ENCODE data around the gene SMIM44.

The SMIM44 gene

GRCh38 chr19:3494559-3494958 is 11.3 kb upstream of the SMIM44 start:
- Histone ChIP-seq H3K9ac (ENCODE audit: low read length) (no peak overlapping the region), H3K4me3 (ENCODE audit: insufficient read depth, low read length, poor library complexity, severe bottlenecking) (no peak overlapping the region), H3K4me2 (ENCODE audit: low read depth, low read length, poor library complexity, severe bottlenecking) (no peak overlapping the region), H3K9me3 (ENCODE audit: insufficient read depth, low read length) (no peaks in the 10 kb centered on the region), H3K27me3 (ENCODE audit: low read length) (no peaks in the 10 kb centered on the region), H3F3A (ENCODE audit: insufficient read depth) (no peaks in the 10 kb centered on the region), H3K79me2 (ENCODE audit: insufficient read depth, low read length) (peaks cover 23% of the 10 kb centered on the region), H3K36me3 (ENCODE audit: low read length) (no peaks in the 10 kb centered on the region), H3K27ac (ENCODE audit: low read depth, low read length) (no peak overlapping the region), H3K9me2 (replicated peaks; ENCODE audit: insufficient read depth, low read length) (no peaks in the 10 kb centered on the region), H2AFZ (ENCODE audit: low read depth, low read length, severe bottlenecking) (no peak overlapping the region), H4K20me1 (ENCODE audit: low read depth, low read length) (no peaks in the 10 kb centered on the region)
- TF ChIP-seq EZH2phosphoT487 (conservative IDR thresholded peaks at IDR 0.05; ENCODE audit: low read length) (no peak), CTCF (IDR thresholded peaks at IDR 0.05; ENCODE audit: insufficient read depth, low read length, poor library complexity, severe bottlenecking) (no peak)

- no peak overlapping the region for H2AFZ ChIP-seq (ENCODE audit: low read depth, low read length, severe bottlenecking)
- H3K9ac ChIP-seq (ENCODE audit: low read length): no peak overlapping the region
- no peaks in the 10 kb centered on the region for H3K36me3 ChIP-seq (ENCODE audit: low read length)
- no peaks in the 10 kb centered on the region for H3K9me2 ChIP-seq (replicated peaks; ENCODE audit: insufficient read depth, low read length)
- TF ChIP-seq CTCF (IDR thresholded peaks at IDR 0.05; ENCODE audit: insufficient read depth, low read length, poor library complexity, severe bottlenecking) (no peak), EZH2phosphoT487 (conservative IDR thresholded peaks at IDR 0.05; ENCODE audit: low read length) (no peak)
- no peak overlapping the region for H3K4me3 ChIP-seq (ENCODE audit: insufficient read depth, low read length, poor library complexity, severe bottlenecking)
- H3K27ac ChIP-seq (ENCODE audit: low read depth, low read length): no peak overlapping the region
- no peaks in the 10 kb centered on the region for H4K20me1 ChIP-seq (ENCODE audit: low read depth, low read length)
- no peaks in the 10 kb centered on the region for H3K9me3 ChIP-seq (ENCODE audit: insufficient read depth, low read length)
- H3F3A ChIP-seq (ENCODE audit: insufficient read depth): no peaks in the 10 kb centered on the region
- H3K27me3 ChIP-seq (ENCODE audit: low read length): no peaks in the 10 kb centered on the region
- no peak overlapping the region for H3K4me2 ChIP-seq (ENCODE audit: low read depth, low read length, poor library complexity, severe bottlenecking)
- H3K79me2 ChIP-seq (ENCODE audit: insufficient read depth, low read length): peaks cover 18% of the 10 kb centered on the region
Observed at GRCh38 chr19:3494051-3494450, 10.8 kb upstream of the SMIM44 start.

GRCh38 chr19:3493651-3494050 is 10.4 kb upstream of the SMIM44 start:
- H3K4me3 ChIP-seq (ENCODE audit: insufficient read depth, low read length, poor library complexity, severe bottlenecking): no peak overlapping the region
- no peak overlapping the region for H2AFZ ChIP-seq (ENCODE audit: low read depth, low read length, severe bottlenecking)
- H3F3A ChIP-seq (ENCODE audit: insufficient read depth): no peaks in the 10 kb centered on the region
- H3K4me2 ChIP-seq (ENCODE audit: low read depth, low read length, poor library complexity, severe bottlenecking): no peak overlapping the region
- no peak overlapping the region for H3K27ac ChIP-seq (ENCODE audit: low read depth, low read length)
- TF ChIP-seq CTCF (IDR thresholded peaks at IDR 0.05; ENCODE audit: insufficient read depth, low read length, poor library complexity, severe bottlenecking) (no peak), EZH2phosphoT487 (conservative IDR thresholded peaks at IDR 0.05; ENCODE audit: low read length) (no peak)
- H3K79me2 ChIP-seq (ENCODE audit: insufficient read depth, low read length): peaks cover 14% of the 10 kb centered on the region
- no peaks in the 10 kb centered on the region for H4K20me1 ChIP-seq (ENCODE audit: low read depth, low read length)
- no peaks in the 10 kb centered on the region for H3K27me3 ChIP-seq (ENCODE audit: low read length)
- H3K9me2 ChIP-seq (replicated peaks; ENCODE audit: insufficient read depth, low read length): no peaks in the 10 kb centered on the region
- no peaks in the 10 kb centered on the region for H3K9me3 ChIP-seq (ENCODE audit: insufficient read depth, low read length)
- no peak overlapping the region for H3K9ac ChIP-seq (ENCODE audit: low read length)
- no peaks in the 10 kb centered on the region for H3K36me3 ChIP-seq (ENCODE audit: low read length)
